GM12892 (cell line): Measurements from ENCODE around the gene SHISA9.

Experiments
- POLR2A ChIP-seq: IDR thresholded peaks from 2 replicates; pipeline ENCODE4 v1.6.1; 2011; ENCODE audit warnings: low read depth, low read length, control low read depth
- TAF1 ChIP-seq: IDR thresholded peaks from 2 replicates; pipeline ENCODE4 v1.6.1; 2011; ENCODE audit warnings: low read depth, mild to moderate bottlenecking, control low read depth, low read length, borderline replicate concordance

- TF ChIP-seq TAF1 (no peak), POLR2A (no peak)
These were observed 47.4 kb upstream of the SHISA9 start for GRCh38 chr16:12853972-12854371.
